NCI-H1092 (cell line): ENCODE results near the gene DBNDD2.

Source experiments
- DNase-seq: peaks from one replicate; lab custom pipeline; 2025; lab: John Stamatoyannopoulos, UW

Gene DBNDD2

DNA sequence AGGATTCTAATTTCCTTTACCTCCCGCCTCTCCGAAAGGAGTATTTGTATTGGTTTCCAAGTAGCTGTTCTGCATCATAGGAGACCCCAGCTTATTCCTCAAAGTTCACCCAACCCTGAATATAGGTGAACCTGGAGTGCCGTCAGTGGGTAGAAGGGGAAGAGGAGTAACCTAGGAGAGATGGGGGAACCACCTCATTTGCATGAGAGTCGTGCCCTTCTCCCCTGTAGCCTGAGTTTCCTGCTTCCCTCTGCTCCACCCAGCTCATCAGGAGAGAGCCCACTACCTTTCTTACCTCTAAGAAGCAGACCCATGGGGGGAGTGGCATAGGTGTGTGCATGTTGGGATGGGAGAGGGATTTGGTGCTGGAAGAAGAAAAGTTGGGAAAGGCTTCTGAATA is 44.1 kb downstream of the DBNDD2 start:
- no peak for DNase-seq

DNA sequence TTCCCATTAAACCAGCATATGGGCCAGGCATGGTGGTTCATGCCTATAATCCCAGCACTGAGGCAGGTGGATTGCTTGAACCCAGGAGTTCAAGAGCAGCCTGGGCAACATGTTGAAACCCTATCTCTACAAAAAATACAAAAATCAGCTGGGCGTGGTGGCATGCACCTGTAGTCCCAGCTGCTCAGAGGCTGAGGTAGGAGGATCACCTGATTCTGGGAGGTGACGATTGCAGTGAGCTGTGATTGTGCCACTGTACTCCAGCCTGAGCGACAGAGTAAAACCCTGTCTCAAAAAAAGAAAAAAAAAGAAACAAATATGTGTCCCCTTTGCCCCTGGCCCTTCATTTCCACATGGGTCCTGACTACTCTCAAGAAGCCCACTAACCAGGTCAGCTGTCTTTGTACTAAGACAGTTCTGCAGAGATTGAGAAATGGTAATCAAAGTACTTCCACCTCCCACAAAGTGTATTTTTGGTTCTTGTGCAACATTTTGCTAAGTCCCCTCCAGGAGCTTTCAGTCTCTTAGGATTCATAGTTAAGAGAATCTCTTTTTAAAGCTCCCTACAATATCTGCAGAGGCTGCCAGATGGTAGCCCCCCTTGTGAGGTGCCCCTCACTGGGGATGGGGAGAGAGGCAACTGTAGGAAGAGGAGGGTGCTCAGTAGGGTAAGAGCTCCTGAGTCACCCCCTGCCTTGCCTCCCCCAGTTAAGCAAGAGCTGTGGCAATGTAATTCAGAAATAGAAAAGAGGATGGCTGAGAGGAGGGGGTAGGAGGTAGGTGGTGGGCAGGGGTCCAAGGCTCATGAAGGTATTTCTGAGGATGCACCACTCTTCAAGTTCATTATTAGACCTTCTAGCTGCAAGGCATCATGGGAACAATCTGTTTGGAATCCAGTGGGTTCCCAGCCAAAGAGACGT is 44.9 kb downstream of the DBNDD2 start:
- no peak for DNase-seq

DNA sequence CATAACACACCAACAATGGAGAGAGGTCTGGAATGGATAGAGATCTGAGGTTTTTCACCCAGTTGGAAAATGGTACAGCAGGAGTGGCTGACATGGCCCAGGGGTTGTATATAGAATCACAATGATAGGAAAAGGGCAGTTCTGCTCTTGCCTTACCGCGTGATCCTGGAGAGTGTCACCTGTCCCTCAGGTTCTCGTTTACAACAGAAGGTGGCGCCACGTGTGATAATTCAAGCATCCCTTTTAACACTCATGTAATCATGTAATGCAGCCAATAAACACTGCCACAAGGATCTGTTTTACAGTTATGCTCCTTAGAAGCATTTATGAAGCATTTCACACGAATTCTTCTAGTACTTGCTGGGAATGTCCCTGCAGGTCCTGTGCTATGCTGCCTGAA is 48.5 kb downstream of the DBNDD2 start:
- DNase-seq, result peak; percentile 42

DNA sequence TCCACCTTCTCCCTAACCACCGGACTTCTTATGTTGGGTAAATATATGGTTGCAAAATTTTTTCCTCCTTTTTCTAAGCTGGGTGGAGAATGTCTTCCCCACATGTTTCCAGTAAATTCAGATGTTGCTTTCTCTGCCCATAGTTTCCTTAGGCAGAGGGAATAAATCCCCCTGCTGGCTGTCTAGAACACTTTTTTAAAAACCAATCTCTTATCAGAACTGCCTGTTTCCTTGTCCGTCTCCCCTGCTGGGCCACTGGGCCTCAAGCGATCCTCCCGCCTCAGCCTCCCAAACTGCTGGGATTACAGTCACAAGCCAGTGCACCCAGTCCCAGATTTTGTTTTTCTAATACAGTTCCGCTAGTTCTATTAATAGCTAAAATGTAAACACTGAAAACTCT is 51.5 kb downstream of the DBNDD2 start:
- DNase-seq, result no peak
